HG03558 (cell line): ENCODE results near the gene AP3S1.
"Not testable (repeated sequence)": the region's sequence is repeated elsewhere in the genome, so short reads cannot be mapped to it uniquely, and the experiment has no call there.

Source experiments
- ATAC-seq: cut with Tn5 transposase; IDR thresholded peaks from one replicate; pipeline ENCODE4 v1.9.1; 2021; ENCODE audit warnings: moderate number of reproducible peaks; ENCODE audit not compliant: unreplicated experiment; ENCODE audit errors: extremely low read depth

The AP3S1 gene

GRCh38 chr5:115858396-115858795 lies 16.7 kb downstream of the AP3S1 start:
- no peak for ATAC-seq

- no peak for ATAC-seq
Observed at GRCh38 chr5:115859378-115859777, 17.6 kb downstream of the AP3S1 start.

GRCh38 chr5:115869256-115869795 lies 27.6 kb downstream of the AP3S1 start:
- no peak for ATAC-seq

GRCh38 chr5:115872447-115872846 lies 30.7 kb downstream of the AP3S1 start:
- no peak for ATAC-seq

GRCh38 chr5:115873392-115873791 lies 31.7 kb downstream of the AP3S1 start:
- no peak for ATAC-seq

GRCh38 chr5:115875447-115875846 lies 33.7 kb downstream of the AP3S1 start:
- ATAC-seq, result no peak

- ATAC-seq, result not testable (repeated sequence)
Observed at GRCh38 chr5:115877342-115877741, 35.6 kb downstream of the AP3S1 start.

- ATAC-seq, result not testable (repeated sequence)
Observed at GRCh38 chr5:115882434-115882833, 40.7 kb downstream of the AP3S1 start.

- ATAC-seq, result no peak
Observed at GRCh38 chr5:115884704-115885103, 43.0 kb downstream of the AP3S1 start.

GRCh38 chr5:115885208-115885607 lies 43.5 kb downstream of the AP3S1 start:
- not testable (repeated sequence) for ATAC-seq

GRCh38 chr5:115888027-115888426 lies 46.3 kb downstream of the AP3S1 start:
- ATAC-seq, result no peak

GRCh38 chr5:115892021-115892420 lies 50.3 kb downstream of the AP3S1 start:
- ATAC-seq, result no peak

- ATAC-seq, result no peak
Observed at GRCh38 chr5:115894342-115894741, 52.6 kb downstream of the AP3S1 start.

GRCh38 chr5:115895821-115896220 lies 54.1 kb downstream of the AP3S1 start:
- ATAC-seq, result no peak

GRCh38 chr5:115898656-115899055 lies 56.9 kb downstream of the AP3S1 start:
- ATAC-seq, result no peak

- ATAC-seq, result no peak
Observed at GRCh38 chr5:115907177-115907576, 65.4 kb downstream of the AP3S1 start.

GRCh38 chr5:115913623-115914400 lies 72.1 kb downstream of the AP3S1 start:
- ATAC-seq, result not testable (repeated sequence)

- ATAC-seq, result no peak
Observed at GRCh38 chr5:115920171-115920725, 78.5 kb downstream of the AP3S1 start.

GRCh38 chr5:115928578-115929407 lies 87.1 kb downstream of the AP3S1 start:
- ATAC-seq, result not testable (repeated sequence)

GRCh38 chr5:115930171-115930570 lies 88.4 kb downstream of the AP3S1 start:
- ATAC-seq, result not testable (repeated sequence)
